Measurements from ENCODE around the gene TEAD1. TPM values are rescaled to one million over a fixed set of nuclear protein-coding genes. Genes with fewer than 3 reads are reported as not detected.

The TEAD1 gene
- total RNA-seq, 4 donors from 2014 or later: 127 to 165 (median 140) TPM

DNA sequence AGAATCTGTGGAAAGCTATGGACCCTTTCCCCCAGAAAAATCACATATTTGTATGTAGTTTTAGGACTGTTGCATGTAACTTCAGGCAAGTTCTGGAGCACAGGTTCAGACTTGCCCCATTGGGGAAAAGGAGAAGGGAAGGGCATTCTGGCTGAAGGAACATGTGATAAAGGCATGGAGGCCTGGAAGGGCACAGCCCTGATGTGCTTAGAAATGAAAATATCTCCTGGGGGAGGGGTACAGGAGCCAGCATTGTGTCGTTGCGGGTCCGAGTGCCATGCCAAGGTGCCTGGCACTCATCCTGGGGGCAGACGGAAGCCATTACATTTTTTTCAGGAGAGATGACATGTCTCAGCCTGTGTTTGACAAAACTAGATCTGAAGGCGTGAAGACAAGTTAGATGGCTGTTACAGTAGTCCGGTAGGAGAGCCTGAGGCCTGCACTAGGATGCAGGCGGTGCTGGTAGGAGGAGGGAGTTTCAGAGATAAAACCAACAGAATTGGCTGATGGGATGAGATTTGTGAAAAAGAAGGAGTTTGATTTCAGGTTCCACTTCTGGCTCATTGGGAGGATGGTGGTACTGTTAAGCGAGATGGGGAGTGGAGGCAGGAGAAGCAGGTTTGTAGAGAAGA is 96.9 kb downstream of the TEAD1 start:
- Histone ChIP-seq H3K9me3 (no peaks in the 10 kb centered on the region), H3K36me3 (no peaks in the 10 kb centered on the region), H3K27ac (peak overlapping the region in 1 of 4 donors; percentile 22), H3K4me3 (no peak overlapping the region), H3K4me1 (peaks cover 0 to 76% (median 17%) of the 10 kb centered on the region in 4 donors), H3K27me3 (no peaks in the 10 kb centered on the region)
- 81% methylated on average over 8 of the region's 8 CpGs for WGBS, 2 donors
- no peak for DNase-seq (ENCODE audit: low spot score in 2 of 2)
- TF ChIP-seq CTCF (IDR thresholded peaks at IDR 0.05): no peak
- TF ChIP-seq POLR2A (IDR thresholded peaks at IDR 0.05): no peak
- no peak for TF ChIP-seq EP300 (IDR thresholded peaks at IDR 0.05)

DNA sequence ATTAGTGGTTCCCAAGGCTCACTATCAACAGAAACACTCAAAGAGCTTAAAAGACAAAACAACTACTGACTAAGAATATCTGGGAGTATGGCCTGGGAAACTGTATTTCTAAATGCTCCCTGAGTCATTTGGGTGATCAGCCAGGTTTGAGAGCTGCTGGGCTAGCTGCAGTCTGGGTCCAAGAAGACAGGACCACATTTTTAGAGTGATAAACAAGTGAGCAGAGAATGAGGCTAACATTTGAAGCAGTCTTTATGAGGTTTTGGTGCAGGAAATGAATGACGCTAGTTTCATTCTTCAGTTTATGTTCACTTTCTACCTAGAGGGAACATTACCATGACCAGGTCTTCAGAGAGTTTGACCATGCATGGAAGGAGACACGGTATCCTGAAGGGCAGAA is 97.7 kb downstream of the TEAD1 start:
- Histone ChIP-seq H3K27me3 (no peaks in the 10 kb centered on the region), H3K9me3 (no peaks in the 10 kb centered on the region), H3K4me1 (peaks cover 0 to 75% (median 17%) of the 10 kb centered on the region in 4 donors), H3K4me3 (no peak overlapping the region), H3K27ac (peak overlapping the region in 1 of 4 donors; percentile 22), H3K36me3 (no peaks in the 10 kb centered on the region)
- 75 to 77% methylated on average over 2 of the region's 2 CpGs for WGBS, 2 donors
- DNase-seq (ENCODE audit: low spot score in 2 of 2): no peak
- TF ChIP-seq POLR2A (IDR thresholded peaks at IDR 0.05): no peak
- no peak for TF ChIP-seq CTCF (IDR thresholded peaks at IDR 0.05)
- no peak for TF ChIP-seq EP300 (IDR thresholded peaks at IDR 0.05)

DNA sequence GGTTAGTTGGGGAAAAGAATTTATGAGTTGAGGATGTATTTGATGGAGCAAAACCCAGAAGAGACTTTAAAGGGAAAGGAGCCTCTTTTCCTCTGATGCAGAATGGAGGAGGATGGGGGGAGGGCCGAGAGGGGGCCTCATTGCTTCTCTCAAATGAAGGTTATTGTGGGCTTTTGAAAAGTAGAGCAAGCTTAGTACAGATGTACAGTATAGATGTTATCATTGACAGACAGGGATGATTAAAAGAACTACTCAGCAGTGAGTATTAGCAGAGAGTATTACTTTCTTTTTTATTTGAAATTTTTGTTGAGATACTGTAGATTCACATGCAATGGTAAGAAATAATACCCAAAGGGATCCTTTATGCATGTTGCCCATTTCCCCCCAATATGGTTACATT is 98.1 kb downstream of the TEAD1 start:
- Histone ChIP-seq H3K27ac (no peak overlapping the region), H3K4me3 (no peak overlapping the region), H3K4me1 (peaks cover 0 to 75% (median 17%) of the 10 kb centered on the region in 4 donors), H3K36me3 (no peaks in the 10 kb centered on the region), H3K27me3 (no peaks in the 10 kb centered on the region), H3K9me3 (no peaks in the 10 kb centered on the region)
- 76 to 80% methylated on average over 1 of the region's 1 CpG for WGBS, 2 donors
- no peak for TF ChIP-seq EP300 (IDR thresholded peaks at IDR 0.05)
- TF ChIP-seq POLR2A (IDR thresholded peaks at IDR 0.05): no peak
- no peak for TF ChIP-seq CTCF (IDR thresholded peaks at IDR 0.05)
- DNase-seq (ENCODE audit: low spot score in 2 of 2): no peak

GRCh38 chr11:12773591-12773990 is 99.4 kb downstream of the TEAD1 start:
- H3K27me3 ChIP-seq: no peaks in the 10 kb centered on the region
- no peak for DNase-seq (ENCODE audit: low spot score in 2 of 2)
- no peak for TF ChIP-seq EP300 (IDR thresholded peaks at IDR 0.05)
- TF ChIP-seq CTCF (IDR thresholded peaks at IDR 0.05): no peak
- TF ChIP-seq POLR2A (IDR thresholded peaks at IDR 0.05): no peak
- H3K27ac ChIP-seq: no peak overlapping the region
- no peaks in the 10 kb centered on the region for H3K36me3 ChIP-seq
- H3K4me3 ChIP-seq: no peak overlapping the region
- 66 to 67% methylated on average over 2 of the region's 2 CpGs for WGBS, 2 donors
- H3K4me1 ChIP-seq: peaks cover 0 to 74% (median 19%) of the 10 kb centered on the region in 4 donors
- H3K9me3 ChIP-seq: no peaks in the 10 kb centered on the region

DNA sequence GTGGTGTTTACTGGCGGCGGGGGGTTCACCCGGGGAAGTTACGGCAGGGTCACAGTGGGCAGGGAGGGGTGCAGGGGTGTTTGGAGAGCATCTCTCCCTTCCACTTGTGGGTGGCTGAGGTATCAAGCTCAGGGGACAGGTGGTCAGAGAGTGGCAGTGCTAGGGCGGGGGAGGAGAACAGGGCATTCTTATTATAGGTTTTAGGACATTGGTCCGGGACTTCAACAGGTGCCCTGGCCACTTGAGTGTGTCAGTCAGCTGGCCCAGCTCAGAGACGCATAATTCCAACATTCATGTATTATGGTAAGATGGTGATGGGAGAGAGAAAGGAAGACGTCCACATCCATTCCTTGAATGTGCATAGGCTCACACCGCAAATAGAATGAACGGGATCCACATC is 101.7 kb downstream of the TEAD1 start:
- no peaks in the 10 kb centered on the region for H3K27me3 ChIP-seq
- H3K4me3 ChIP-seq: no peak overlapping the region
- H3K36me3 ChIP-seq: no peaks in the 10 kb centered on the region
- H3K4me1 ChIP-seq: peaks cover 0 to 56% (median 12%) of the 10 kb centered on the region in 4 donors
- TF ChIP-seq POLR2A (IDR thresholded peaks at IDR 0.05) (no peak), CTCF (IDR thresholded peaks at IDR 0.05) (no peak), EP300 (IDR thresholded peaks at IDR 0.05) (no peak)
- 75 to 81% methylated on average over 10 of the region's 10 CpGs for WGBS, 2 donors
- no peak overlapping the region for H3K27ac ChIP-seq
- no peak for DNase-seq (ENCODE audit: low spot score in 2 of 2)
- H3K9me3 ChIP-seq: no peaks in the 10 kb centered on the region

Measured in tibial nerve (tissue), 4 donors.